Activated CD8-positive, alpha-beta memory T cell treated with anti-CD3 and anti-CD28 coated beads, Interleukin-2, amount 10 ng/mL, durations not matched to agents 7 days and 5 days (primary cell): ENCODE results near the gene SRC. TPM values are rescaled to one million over a fixed set of nuclear protein-coding genes. Genes with fewer than 3 reads are reported as not detected.
A peak's percentile ranks its signal among the peaks of the same experiment; 100 is the strongest.

ENCODE experiments used
- ATAC-seq: fragments of 150-1000 bp; cut with Tn5 transposase; one replicate; pipeline ENCODE4 v1.10.0; 2021; ENCODE audit warnings: moderate library complexity
- CTCF ChIA-PET: fragments of 350-600 bp; sonication (Branson Sonifier 250); formaldehyde crosslinking; loops from one replicate; lab custom pipeline; 2021; ENCODE audit warnings: antibody characterized with exemption; lab: Charles Lee
- DNase-seq: peaks from one replicate; pipeline ENCODE4 v3.0.0-alpha.2; 2020
- H3K27ac Mint-ChIP-seq: one replicate; pipeline ENCODE4 v1.8.0; 2021; ENCODE audit warnings: mild to moderate bottlenecking, mixed read lengths
- H3K27me3 Mint-ChIP-seq: one replicate; pipeline ENCODE4 v1.8.0; 2021; ENCODE audit warnings: mixed read lengths
- H3K36me3 Mint-ChIP-seq: one replicate; pipeline ENCODE4 v1.8.0; 2021; ENCODE audit warnings: mild to moderate bottlenecking, mixed read lengths
- H3K4me1 Mint-ChIP-seq: one replicate; pipeline ENCODE4 v1.8.0; 2021; ENCODE audit warnings: mixed read lengths
- H3K4me3 Mint-ChIP-seq: one replicate; pipeline ENCODE4 v1.8.0; 2021; ENCODE audit warnings: mild to moderate bottlenecking, moderate library complexity, mixed read lengths
- H3K9me3 Mint-ChIP-seq: one replicate; pipeline ENCODE4 v1.8.0; 2022; ENCODE audit warnings: low read depth, mixed read lengths
- total RNA-seq, 2 experiments: library from RNA; stranded (reverse); gene quantifications; one replicate each; pipeline ENCODE4 v1.2.3, GENCODE V29; 2021

The SRC gene
- total RNA-seq, 2 experiments from 2014 or later = 1.9 to 3.6 TPM

DNA sequence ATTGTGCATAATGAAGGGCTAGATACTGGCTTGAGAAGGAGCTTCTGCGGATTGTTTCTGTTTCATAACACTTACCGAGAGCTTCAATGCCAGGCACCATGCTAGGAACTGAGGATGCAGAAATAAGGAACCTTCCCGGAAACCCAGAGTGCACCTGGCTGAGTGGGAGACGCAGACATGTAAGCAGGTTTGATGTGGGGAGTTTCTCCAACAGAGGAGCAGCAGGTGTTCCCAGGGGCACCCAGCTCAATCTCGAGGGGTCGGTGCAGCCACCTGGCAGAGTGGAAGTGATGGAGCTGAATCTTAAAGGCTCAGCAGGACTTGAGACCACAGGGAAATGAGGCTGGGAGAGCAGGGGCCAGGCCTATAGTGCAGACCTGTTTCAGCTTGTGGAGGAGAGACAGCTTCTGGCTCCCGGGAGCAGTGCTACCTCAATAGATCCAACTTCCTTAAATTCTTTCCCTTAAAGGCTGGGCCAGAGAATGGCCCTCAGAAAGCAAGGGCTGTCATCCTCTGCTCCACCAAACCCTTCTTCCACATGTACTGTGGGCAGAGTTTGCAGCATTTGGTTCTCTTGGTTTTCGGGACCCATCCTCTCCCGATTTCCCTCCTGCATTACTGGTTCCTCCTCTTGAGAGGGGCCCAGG, 27.8 kb upstream of the SRC start:
- no peak overlapping the region for H3K4me3 Mint-ChIP-seq
- ATAC-seq = no peak
- peaks cover 23% of the 10 kb centered on the region for H3K4me1 Mint-ChIP-seq
- H3K27me3 Mint-ChIP-seq = no peaks in the 10 kb centered on the region
- peaks cover 3% of the 10 kb centered on the region for H3K36me3 Mint-ChIP-seq
- CTCF ChIA-PET = interaction anchor here (1.7 kb wide), 1 partner anchor 126 kb away, joined by 4 read pairs; no protein-coding TSS in a partner anchor
- DNase-seq = no peak
- peak overlapping the region; percentile 17 for H3K27ac Mint-ChIP-seq
- no peaks in the 10 kb centered on the region for H3K9me3 Mint-ChIP-seq

DNA sequence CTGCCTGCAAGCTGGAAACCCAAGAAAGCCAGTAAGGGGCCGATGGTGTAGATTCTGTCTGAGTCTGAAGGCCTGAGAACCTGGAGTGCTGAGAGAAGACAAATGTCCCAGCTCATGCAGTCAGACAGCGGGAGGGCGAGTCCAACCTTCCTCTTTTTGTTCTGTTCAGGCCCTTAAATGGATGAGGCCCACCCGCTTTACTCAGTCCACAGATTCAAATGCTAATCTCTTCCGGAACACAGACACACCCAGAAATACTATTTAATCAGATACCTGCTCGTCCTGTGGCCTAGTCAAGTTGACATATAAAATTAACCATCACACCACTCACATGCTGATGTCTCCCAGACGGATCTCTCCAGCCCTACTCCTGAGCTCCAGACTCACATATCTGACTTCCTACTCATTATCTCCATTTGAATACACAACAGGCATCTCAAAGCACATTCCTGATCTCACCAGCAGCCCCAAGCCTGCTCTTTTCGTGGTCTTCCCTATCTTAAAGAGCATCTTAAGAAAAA, 26.7 kb upstream of the SRC start:
- Mint-ChIP-seq H3K9me3 (no peaks in the 10 kb centered on the region), H3K4me3 (no peak overlapping the region), H3K27me3 (no peaks in the 10 kb centered on the region), H3K27ac (no peak overlapping the region), H3K4me1 (peaks cover 23% of the 10 kb centered on the region), H3K36me3 (peaks cover 3% of the 10 kb centered on the region)
- no peak for ATAC-seq
- CTCF ChIA-PET = interaction anchor here (0.7 kb wide), 1 partner anchor 38 kb away, joined by 3 read pairs; no protein-coding TSS in a partner anchor
- no peak for DNase-seq

DNA sequence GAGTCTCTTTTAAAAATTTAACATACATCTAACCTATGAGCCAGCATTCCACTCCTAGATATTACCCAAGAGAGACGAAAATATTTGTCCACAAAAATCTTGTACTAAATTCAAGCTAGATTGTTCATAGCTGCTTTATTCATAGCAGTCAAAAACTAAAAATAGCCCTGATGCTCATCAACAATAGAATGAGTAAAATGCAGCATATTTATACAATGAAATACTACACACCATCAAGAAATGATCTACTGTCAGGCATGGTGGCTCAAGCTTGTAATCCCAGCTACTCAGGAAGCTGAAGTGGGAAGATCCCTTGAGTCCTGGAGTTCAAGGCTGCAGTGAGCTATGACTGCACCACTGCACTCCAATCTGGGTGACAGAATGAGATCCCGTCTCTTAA, 22.0 kb upstream of the SRC start:
- Mint-ChIP-seq H3K4me3 (no peak overlapping the region), H3K9me3 (no peaks in the 10 kb centered on the region), H3K27ac (no peak overlapping the region), H3K27me3 (no peaks in the 10 kb centered on the region), H3K36me3 (no peaks in the 10 kb centered on the region), H3K4me1 (no peaks in the 10 kb centered on the region)
- CTCF ChIA-PET = interaction anchor here (1.2 kb wide), 1 partner anchor 8 kb away, joined by 3 read pairs; no protein-coding TSS in a partner anchor
- no peak for ATAC-seq
- no peak for DNase-seq

DNA sequence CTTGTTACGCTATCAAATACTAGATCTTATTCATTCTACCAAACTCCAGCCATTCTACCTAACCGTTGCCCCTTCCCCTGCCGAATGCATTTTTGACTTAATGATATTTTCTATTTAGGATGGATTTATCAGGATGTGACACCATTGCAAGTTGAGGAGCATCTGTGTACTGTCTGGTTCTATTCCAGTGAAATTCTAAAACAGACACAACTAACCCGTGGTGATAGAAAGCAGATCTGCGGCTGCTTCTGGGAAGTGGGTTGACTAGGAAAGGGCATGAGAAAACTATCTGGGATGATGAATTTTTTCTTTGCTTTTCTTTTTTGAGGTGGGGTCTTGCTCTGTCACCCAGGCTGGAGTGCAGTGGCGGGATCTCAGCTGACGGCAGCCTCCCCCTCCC, 20.7 kb upstream of the SRC start:
- DNase-seq (no peak), ATAC-seq (no peak)
- no peaks in the 10 kb centered on the region for H3K9me3 Mint-ChIP-seq
- H3K27me3 Mint-ChIP-seq = no peaks in the 10 kb centered on the region
- H3K4me1 Mint-ChIP-seq = no peaks in the 10 kb centered on the region
- no peaks in the 10 kb centered on the region for H3K36me3 Mint-ChIP-seq
- H3K27ac Mint-ChIP-seq = no peak overlapping the region
- CTCF ChIA-PET = no interaction called here
- no peak overlapping the region for H3K4me3 Mint-ChIP-seq

DNA sequence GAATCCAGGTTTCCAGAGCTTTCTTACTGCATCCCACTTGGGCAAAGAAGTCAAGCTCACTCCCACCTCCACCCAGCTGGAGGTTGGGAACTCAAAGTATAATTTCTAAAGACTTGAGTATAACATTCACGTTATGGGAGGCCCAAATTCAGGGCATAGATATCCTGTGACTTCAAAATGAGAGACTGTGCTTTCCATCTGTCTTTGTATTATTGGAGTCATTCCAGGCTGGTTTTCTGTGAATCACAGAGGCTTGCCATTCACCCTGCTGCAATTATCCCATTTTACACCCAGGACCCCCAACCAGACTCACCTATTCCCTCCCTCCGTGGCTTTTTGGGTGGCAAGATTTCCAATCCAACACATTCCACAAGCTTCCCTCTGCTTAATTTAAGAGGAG, 19.3 kb upstream of the SRC start:
- H3K36me3 Mint-ChIP-seq = no peaks in the 10 kb centered on the region
- CTCF ChIA-PET = interaction anchor here (1.8 kb wide), 1 partner anchor 130 kb away, joined by 4 read pairs; no protein-coding TSS in a partner anchor
- no peaks in the 10 kb centered on the region for H3K4me1 Mint-ChIP-seq
- ATAC-seq (no peak), DNase-seq (no peak)
- H3K4me3 Mint-ChIP-seq = no peak overlapping the region
- no peaks in the 10 kb centered on the region for H3K9me3 Mint-ChIP-seq
- H3K27me3 Mint-ChIP-seq = no peaks in the 10 kb centered on the region
- H3K27ac Mint-ChIP-seq = no peak overlapping the region

DNA sequence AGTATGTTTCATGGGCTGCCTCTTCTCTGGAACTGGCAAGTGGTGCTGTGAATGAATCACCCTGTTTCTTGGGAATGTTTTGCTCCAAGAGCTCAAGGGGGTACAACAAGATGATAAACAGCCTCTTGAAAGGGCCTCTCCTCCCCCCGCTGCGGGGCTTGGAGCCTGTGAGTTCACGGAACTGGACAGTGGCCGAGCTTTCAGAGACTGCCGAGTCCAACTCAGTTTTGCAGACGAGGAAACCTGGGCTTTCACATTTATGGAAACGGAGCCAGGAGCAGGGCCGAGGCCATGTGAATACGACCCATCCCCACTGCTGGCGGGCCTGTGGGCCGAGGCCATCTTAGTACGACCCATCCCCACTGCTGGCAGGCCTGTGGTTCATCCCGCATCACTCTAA, 18.2 kb upstream of the SRC start:
- Mint-ChIP-seq H3K36me3 (no peaks in the 10 kb centered on the region), H3K4me1 (no peaks in the 10 kb centered on the region), H3K9me3 (no peaks in the 10 kb centered on the region), H3K27ac (no peak overlapping the region), H3K27me3 (no peaks in the 10 kb centered on the region), H3K4me3 (no peak overlapping the region)
- CTCF ChIA-PET = interaction anchor here (1.0 to 1.8 kb wide), 3 partner anchors 16 to 132 kb away, joined by 3 to 4 read pairs (median 3); no protein-coding TSS in a partner anchor
- DNase-seq = no peak
- no peak for ATAC-seq

DNA sequence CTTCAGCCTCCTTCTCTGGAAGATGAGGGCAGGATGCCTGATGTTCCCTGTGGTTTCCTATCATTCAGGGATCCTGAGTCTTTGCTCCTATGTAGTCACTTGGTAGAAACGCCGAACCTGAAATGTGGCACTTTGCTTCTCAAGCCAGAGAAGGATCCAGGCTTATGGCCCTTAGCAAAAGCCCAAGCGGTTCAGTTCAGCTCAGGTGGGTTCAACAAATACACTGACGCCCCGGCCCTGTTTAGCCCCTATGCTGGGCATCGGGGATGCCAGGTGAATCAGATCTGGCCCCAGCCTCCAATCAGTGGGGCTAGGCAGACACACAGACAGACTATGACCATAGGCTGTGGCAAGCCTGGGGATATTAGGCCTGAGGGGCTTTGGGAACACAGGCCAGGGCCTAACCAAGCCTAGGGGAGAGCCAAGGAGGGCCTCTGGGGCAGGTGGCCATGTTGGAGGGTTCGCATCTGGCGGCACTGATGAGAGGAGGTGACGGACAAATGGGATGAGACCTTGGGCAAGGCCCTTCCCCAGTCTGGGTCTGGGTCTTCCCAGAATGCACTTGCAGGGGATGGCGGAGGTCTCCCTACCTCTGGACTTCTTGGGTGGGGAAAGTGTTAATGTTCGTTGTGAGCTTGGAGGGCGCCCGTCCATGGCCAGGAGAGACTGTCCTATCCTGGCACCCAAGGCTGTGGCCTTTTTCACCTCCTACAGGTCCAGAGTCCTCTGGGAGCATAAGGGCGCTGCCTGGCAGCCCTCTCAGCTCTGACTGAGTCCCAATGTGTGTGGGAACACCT, 17.6 kb upstream of the SRC start:
- DNase-seq (no peak), ATAC-seq (no peak)
- H3K36me3 Mint-ChIP-seq = no peaks in the 10 kb centered on the region
- H3K27me3 Mint-ChIP-seq = no peaks in the 10 kb centered on the region
- H3K4me1 Mint-ChIP-seq = no peaks in the 10 kb centered on the region
- H3K27ac Mint-ChIP-seq = no peak overlapping the region
- CTCF ChIA-PET = interaction anchor here (1.0 to 1.8 kb wide), 3 partner anchors 16 to 132 kb away, joined by 3 to 4 read pairs (median 3); no protein-coding TSS in a partner anchor
- no peaks in the 10 kb centered on the region for H3K9me3 Mint-ChIP-seq
- H3K4me3 Mint-ChIP-seq = no peak overlapping the region

DNA sequence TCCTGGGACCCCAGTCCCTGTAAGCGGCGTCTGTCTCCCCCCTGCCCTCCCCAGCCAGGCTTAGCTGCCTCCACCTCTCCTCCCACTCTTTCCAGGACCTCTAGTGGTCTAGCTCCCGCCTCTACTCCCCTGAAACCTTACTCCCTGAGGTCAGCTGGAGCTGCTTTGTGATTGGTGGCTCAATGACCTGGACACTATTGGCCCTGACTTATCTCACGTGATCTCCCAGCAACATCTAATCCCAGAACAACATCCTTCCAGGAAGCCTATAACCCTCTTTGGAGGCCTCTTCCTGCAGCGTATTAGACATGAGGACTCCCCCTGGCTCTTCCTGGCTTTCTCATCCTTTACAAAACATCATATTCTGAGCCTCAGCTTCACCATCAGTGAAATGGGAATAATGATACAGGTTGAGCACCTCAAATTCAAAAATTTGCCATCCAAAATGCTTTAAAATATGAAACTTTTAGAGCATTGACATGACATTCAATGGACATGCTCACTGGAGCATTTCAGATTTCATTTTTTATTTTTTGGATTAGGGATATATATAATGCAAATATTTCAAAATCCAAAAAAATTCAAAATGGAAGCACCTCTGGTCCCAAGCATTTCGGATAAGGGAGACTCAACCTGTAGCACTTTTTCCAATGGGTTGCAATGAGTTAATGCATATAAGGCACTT, 16.3 kb upstream of the SRC start:
- Mint-ChIP-seq H3K9me3 (no peaks in the 10 kb centered on the region), H3K4me3 (no peak overlapping the region), H3K4me1 (no peaks in the 10 kb centered on the region), H3K27me3 (no peaks in the 10 kb centered on the region), H3K36me3 (no peaks in the 10 kb centered on the region), H3K27ac (no peak overlapping the region)
- CTCF ChIA-PET = no interaction called here
- DNase-seq (no peak), ATAC-seq (no peak)

DNA sequence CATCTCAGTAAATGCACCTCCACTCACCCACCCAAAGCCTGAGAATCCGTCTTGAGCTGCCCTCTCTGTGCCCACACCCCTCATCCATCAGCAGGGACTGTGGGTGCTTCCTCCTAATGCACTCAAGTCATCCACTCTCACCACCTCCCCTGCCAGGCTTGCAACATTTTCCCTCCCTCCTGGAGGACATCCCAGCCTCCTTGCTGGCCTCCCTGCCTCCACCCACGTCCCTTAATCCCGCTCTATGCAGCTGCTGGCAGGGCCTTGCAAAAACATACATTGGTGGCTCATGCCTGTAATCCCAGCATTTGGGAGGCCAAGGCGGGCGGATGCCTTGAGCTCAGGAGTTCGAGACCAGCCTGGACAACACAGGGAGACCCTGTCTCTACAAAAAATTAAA, 15.6 kb upstream of the SRC start:
- ATAC-seq = no peak
- Mint-ChIP-seq H3K4me1 (no peaks in the 10 kb centered on the region), H3K36me3 (no peaks in the 10 kb centered on the region), H3K27ac (no peak overlapping the region), H3K9me3 (no peaks in the 10 kb centered on the region), H3K4me3 (no peak overlapping the region), H3K27me3 (no peaks in the 10 kb centered on the region)
- DNase-seq = no peak
- CTCF ChIA-PET = interaction anchor here (1.2 kb wide), 1 partner anchor 14 kb away, joined by 3 read pairs; no protein-coding TSS in a partner anchor

DNA sequence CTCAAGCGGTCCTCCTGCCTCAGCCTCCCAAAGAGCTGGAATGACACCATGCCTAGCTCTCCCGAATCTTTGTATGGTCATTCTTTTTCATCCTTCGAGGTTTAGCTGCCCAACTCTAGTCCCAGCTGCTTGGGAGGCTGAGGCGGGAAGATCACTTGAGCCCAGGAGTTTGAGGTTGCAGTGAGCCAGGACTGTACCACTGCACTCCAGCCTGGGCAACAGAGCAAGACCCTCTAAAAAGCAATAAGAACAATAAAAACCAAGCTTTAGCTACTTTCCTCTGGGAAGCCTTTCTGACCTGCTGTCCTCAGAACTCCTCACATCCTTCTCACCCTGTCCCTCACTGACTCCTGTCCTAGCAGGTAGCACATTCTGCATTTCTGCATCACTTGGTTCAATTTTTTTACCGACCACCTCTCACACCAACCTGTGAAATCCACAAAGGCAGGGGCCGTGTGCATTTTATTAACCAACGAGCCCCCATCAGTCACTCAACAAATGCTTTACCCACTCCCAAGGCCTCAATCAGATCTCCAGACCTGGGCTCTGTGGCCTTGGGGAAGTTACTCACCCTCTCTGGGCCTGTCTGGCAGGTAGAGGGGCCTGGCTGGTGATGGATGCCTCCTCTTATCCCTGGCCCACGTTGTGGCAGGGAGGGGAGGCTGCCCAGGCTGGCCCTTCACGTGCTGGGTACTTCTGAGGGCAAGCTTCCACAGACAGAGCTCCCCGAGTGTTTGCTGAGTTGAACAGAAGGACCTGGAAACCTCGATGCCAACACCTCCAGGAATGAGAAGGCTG, 14.7 kb upstream of the SRC start:
- no peak for DNase-seq
- Mint-ChIP-seq H3K27ac (no peak overlapping the region), H3K9me3 (no peaks in the 10 kb centered on the region), H3K4me3 (no peak overlapping the region), H3K27me3 (no peaks in the 10 kb centered on the region), H3K4me1 (peaks cover 8% of the 10 kb centered on the region), H3K36me3 (no peaks in the 10 kb centered on the region)
- CTCF ChIA-PET = interaction anchor here (1.1 to 1.2 kb wide), 2 partner anchors 8 to 13 kb away, joined by 3 read pairs; no protein-coding TSS in a partner anchor
- no peak for ATAC-seq

DNA sequence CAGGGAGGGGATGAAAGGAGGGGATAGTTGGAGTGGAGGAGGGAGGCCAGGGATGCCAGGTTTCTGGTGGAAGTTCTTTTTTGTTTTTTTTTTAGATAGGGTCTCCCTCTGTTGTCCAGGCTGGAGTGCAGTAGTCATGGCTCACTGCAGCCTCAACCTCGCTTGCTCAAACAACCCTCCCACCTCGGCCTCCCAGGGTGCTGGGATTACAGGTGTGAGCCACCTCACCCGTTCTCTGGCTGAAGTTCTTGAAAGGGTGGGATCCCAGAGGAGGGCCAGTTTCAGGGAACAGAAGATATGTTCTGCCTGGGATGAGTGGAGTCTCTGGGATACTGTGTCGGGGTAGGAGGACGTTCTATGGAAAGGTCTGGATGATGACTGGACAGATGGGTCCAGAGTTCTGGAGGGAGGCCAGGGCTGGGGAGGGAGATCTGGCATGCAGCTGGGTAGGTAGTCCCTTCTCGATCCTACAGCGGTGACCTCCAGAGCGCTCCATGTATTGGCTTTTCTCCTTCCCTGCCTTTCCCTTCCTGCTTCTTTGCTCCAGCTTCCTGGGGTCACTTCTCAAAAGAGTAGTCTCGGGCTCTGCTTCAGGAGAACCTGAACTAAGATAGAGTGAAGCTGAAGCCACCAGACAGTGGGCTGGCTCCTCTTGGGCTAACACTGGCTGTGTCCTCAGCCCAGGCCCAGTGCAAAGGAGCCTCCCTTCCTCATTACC, 12.7 kb upstream of the SRC start:
- Mint-ChIP-seq H3K4me3 (no peak overlapping the region), H3K36me3 (no peaks in the 10 kb centered on the region), H3K27me3 (no peaks in the 10 kb centered on the region), H3K4me1 (peaks cover 17% of the 10 kb centered on the region), H3K27ac (no peak overlapping the region), H3K9me3 (no peaks in the 10 kb centered on the region)
- CTCF ChIA-PET = no interaction called here
- ATAC-seq (no peak), DNase-seq (no peak)

DNA sequence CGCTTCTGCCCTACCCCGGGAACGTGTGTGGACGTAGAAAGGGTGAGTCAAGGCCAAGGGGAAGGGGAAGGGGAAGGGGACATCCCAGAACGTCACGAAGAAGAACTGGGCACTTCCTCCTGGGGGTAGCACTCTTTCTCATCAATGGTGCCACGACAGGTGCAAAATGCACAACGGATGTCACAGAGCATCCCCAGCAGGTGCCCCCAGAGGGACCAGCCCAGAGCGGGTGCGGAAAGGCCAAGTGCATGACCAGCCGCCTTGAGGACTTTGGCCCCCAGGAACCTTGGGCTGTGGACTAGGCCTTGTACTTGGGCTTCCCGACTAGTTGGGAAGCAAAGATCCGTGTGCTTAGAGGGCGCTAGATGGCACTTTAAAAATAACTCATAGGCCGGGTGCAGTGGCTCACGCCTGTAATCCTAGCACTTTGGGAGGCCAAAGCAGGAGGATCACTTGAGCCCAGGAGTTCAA, 12.1 kb upstream of the SRC start:
- no peak overlapping the region for H3K27ac Mint-ChIP-seq
- no peak overlapping the region for H3K4me3 Mint-ChIP-seq

More for the DNA sequence above, 12.1 kb upstream of the SRC start:
- Mint-ChIP-seq H3K36me3 (no peaks in the 10 kb centered on the region), H3K4me1 (peaks cover 17% of the 10 kb centered on the region), H3K9me3 (no peaks in the 10 kb centered on the region), H3K27me3 (no peaks in the 10 kb centered on the region)
- no peak for DNase-seq
- CTCF ChIA-PET = no interaction called here
- ATAC-seq = no peak
